ENCODE results near the gene PAX3. TPM values are rescaled to one million over a fixed set of nuclear protein-coding genes. Genes with fewer than 3 reads are reported as not detected.

PAX3 gene
- total RNA-seq, 2 donors from 2014 or later = not detected

DNA sequence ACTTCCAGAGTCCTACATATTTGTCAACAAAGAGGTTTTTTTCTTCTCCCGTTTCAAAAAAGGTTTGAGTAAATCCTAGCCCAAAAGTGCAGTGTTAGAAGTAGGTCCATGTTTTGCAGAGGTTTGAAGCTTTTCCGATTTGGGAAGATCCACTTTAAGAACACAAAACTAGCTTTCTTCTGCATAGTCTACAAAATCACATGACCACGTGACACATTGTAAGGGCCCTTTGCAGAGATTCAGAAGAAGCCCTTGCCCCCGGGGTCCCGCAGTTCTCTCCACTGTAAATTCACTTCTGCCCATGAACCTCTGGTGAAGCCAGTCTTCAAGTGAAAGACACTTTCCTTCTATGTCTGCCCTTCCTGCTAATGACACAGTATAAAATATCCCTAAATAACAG lies 49.4 kb downstream of the PAX3 start:
- 82% methylated on average over 5 of the region's 5 CpGs for WGBS
- intact Hi-C loops (cut with DNase I) = no loop called here

DNA sequence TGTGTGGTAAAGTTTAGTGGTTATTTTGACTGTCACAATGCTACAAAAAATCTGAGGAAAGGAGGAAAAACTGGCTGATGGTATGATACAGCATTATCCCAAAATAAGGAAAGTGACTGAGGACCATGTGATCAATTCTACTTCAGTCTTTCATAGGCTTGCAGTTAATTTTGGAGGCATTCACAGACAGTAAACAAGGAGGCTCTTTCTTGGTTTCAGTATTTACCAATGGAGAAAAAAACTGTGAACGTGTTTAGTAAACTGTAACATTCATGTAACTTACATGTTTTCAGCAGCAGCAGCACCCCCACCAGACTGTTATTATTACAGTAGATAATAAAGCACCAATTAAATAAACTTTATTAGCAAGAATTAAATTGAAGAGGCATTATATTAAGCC lies 50.0 kb downstream of the PAX3 start:
- 81% methylated on average over 1 of the region's 1 CpG for WGBS

More for the DNA sequence above, 49.4 kb downstream of the PAX3 start:
- no peaks in the 10 kb centered on the region for H3K4me1 ChIP-seq (replicated peaks)
- no peaks in the 10 kb centered on the region for H3K9me3 ChIP-seq
- TF ChIP-seq, protein P1, sequence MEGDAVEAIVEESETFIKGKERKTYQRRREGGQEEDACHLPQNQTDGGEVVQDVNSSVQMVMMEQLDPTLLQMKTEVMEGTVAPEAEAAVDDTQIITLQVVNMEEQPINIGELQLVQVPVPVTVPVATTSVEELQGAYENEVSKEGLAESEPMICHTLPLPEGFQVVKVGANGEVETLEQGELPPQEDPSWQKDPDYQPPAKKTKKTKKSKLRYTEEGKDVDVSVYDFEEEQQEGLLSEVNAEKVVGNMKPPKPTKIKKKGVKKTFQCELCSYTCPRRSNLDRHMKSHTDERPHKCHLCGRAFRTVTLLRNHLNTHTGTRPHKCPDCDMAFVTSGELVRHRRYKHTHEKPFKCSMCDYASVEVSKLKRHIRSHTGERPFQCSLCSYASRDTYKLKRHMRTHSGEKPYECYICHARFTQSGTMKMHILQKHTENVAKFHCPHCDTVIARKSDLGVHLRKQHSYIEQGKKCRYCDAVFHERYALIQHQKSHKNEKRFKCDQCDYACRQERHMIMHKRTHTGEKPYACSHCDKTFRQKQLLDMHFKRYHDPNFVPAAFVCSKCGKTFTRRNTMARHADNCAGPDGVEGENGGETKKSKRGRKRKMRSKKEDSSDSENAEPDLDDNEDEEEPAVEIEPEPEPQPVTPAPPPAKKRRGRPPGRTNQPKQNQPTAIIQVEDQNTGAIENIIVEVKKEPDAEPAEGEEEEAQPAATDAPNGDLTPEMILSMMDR (IDR thresholded peaks at IDR 0.05) = no peak
- TF ChIP-seq POLR2AphosphoS5 (IDR thresholded peaks at IDR 0.05) = no peak
- no peaks in the 10 kb centered on the region for H3K36me3 ChIP-seq
- no peak overlapping the region for H3K4me3 ChIP-seq
- no peak overlapping the region for H3K27ac ChIP-seq
- no peak for DNase-seq (ENCODE audit: low spot score)
- no peaks in the 10 kb centered on the region for H3K27me3 ChIP-seq (replicated peaks; ENCODE audit: insufficient read depth)

DNA sequence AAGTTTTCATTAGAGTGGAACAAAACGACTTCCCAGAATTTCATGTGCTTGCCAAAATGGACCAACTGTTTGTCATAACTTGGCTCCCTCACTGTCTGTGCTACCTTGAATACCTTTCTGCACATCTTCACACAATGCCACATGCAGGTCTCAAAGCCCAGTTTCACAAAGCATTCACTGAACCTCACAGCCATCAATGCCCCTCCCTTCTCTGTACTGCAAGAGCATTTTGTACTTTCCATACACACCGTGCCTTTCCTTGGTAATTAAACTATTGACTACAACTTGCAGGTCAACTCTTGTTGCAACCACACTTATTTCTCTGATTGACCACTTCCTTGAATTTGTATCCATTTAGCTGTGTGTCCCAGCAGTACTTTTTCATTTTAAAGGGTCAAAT lies 50.5 kb downstream of the PAX3 start:
- WGBS = 49% methylated on average over 2 of the region's 2 CpGs
- intact Hi-C loops (cut with DNase I) = no loop called here
- no peak for TF ChIP-seq POLR2AphosphoS5 (IDR thresholded peaks at IDR 0.05)
- no peak for TF ChIP-seq POLR2A (IDR thresholded peaks at IDR 0.05)
- TF ChIP-seq, protein P1 (IDR thresholded peaks at IDR 0.05) = no peak
- H3K4me1 ChIP-seq (replicated peaks) = no peaks in the 10 kb centered on the region
- no peak overlapping the region for H3K27ac ChIP-seq
- no peaks in the 10 kb centered on the region for H3K27me3 ChIP-seq (replicated peaks; ENCODE audit: insufficient read depth)
- H3K36me3 ChIP-seq = no peaks in the 10 kb centered on the region
- H3K4me3 ChIP-seq = no peak overlapping the region
- no peak for DNase-seq (ENCODE audit: low spot score)
- no peaks in the 10 kb centered on the region for H3K9me3 ChIP-seq

More for the DNA sequence above, 50.0 kb downstream of the PAX3 start:
- Histone ChIP-seq H3K4me1 (replicated peaks) (no peaks in the 10 kb centered on the region), H3K9me3 (no peaks in the 10 kb centered on the region), H3K4me3 (no peak overlapping the region), H3K36me3 (no peaks in the 10 kb centered on the region), H3K27ac (no peak overlapping the region), H3K27me3 (replicated peaks; ENCODE audit: insufficient read depth) (no peaks in the 10 kb centered on the region)
- no peak for DNase-seq (ENCODE audit: low spot score)
- intact Hi-C loops (cut with DNase I) = no loop called here
- TF ChIP-seq, protein P1 (IDR thresholded peaks at IDR 0.05) = no peak
- TF ChIP-seq POLR2A (IDR thresholded peaks at IDR 0.05) = no peak
- TF ChIP-seq POLR2AphosphoS5 (IDR thresholded peaks at IDR 0.05) = no peak

DNA sequence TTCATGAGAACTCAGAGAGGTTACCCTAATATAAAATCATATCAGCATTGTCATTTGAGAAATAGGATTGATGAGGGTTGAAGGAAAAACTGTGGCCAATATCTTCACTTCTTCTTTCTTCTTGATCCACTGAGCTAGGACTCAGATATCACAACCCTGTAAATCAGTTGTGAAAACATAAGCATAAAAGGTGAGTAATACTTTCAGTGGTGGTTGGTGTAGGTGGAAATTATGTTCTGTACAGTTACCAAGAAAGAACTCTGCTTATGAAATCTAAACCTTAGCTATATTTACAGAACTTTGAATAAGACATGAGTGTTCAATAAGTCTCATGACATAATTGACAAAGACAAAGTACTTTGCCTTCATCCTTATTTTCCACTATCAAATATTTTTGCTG lies 56.3 kb downstream of the PAX3 start:
- no peaks in the 10 kb centered on the region for H3K36me3 ChIP-seq
- no peak overlapping the region for H3K4me3 ChIP-seq
- no peak overlapping the region for H3K27ac ChIP-seq
- no peak for DNase-seq (ENCODE audit: low spot score)
- intact Hi-C loops (cut with DNase I) = no loop called here
- H3K9me3 ChIP-seq = no peaks in the 10 kb centered on the region
- no peaks in the 10 kb centered on the region for H3K4me1 ChIP-seq (replicated peaks)
- H3K27me3 ChIP-seq (replicated peaks; ENCODE audit: insufficient read depth) = no peaks in the 10 kb centered on the region
- no peak for TF ChIP-seq POLR2AphosphoS5 (IDR thresholded peaks at IDR 0.05)
- no peak for TF ChIP-seq POLR2A (IDR thresholded peaks at IDR 0.05)
- TF ChIP-seq, protein P1 (IDR thresholded peaks at IDR 0.05) = no peak

DNA sequence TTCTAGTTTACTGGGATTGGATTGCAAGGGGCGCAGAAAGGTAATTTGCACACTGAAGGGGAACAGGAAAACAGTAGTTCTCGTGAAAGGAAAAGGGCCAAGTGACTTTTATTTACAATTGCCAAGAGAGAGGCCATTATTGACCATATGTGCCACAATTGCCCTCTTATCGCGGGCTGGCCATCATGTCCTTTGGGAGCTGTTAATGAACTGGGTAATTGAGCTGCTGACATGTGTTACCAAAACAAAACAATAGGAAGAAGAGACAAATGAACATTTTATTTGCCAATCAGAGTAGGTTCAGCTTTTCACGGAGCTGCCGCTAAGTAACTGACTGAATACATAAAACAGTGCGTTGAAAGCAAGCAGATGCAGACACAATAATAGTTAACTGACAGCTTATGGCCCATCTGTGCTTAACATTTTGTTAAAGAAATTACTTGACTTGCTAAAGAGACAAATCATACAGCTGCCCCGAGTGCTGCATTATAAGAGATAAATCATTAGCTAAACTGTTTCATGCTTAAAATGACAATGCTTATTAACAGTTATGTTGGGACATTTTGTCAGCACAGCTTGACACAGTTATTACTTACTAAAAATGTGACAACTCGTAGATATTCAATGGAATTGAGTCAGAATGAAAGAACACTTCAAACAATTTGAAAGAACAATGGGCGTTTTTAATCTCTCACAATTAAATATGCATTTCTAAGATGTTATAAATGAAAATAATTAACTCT lies 57.5 kb downstream of the PAX3 start:
- Histone ChIP-seq H3K27me3 (replicated peaks; ENCODE audit: insufficient read depth) (no peaks in the 10 kb centered on the region), H3K4me3 (no peak overlapping the region), H3K36me3 (no peaks in the 10 kb centered on the region), H3K9me3 (no peaks in the 10 kb centered on the region), H3K27ac (no peak overlapping the region), H3K4me1 (replicated peaks) (no peaks in the 10 kb centered on the region)
- no peak for DNase-seq (ENCODE audit: low spot score)
- intact Hi-C loops (cut with DNase I) = no loop called here
- TF ChIP-seq, protein P1 (IDR thresholded peaks at IDR 0.05) = no peak
- no peak for TF ChIP-seq POLR2AphosphoS5 (IDR thresholded peaks at IDR 0.05)
- no peak for TF ChIP-seq POLR2A (IDR thresholded peaks at IDR 0.05)
- 38% methylated on average over 10 of the region's 10 CpGs for WGBS

Data from prostate gland (tissue), 2 donors.